ENCODE results near the gene BLOC1S5.
"Not testable (repeated sequence)": the region's sequence is repeated elsewhere in the genome, so short reads cannot be mapped to it uniquely, and the experiment has no call there.

Gene BLOC1S5

GRCh38 chr6:8043221-8043620, 21.0 kb downstream of the BLOC1S5 start:
- POLR2A ChIA-PET = no interaction called here
- DNase-seq (ENCODE audit: low read depth, low spot score) = no peak
- no peak for TF ChIP-seq CTCF (IDR thresholded peaks at IDR 0.05; ENCODE audit: insufficient read depth, low read length, missing control alignments)
- CTCF ChIA-PET = interaction anchor here (1.1 kb wide), 2 partner anchors 9 to 17 kb away, joined by 3 read pairs; no protein-coding TSS in a partner anchor
- no peak overlapping the region for H3K4me3 ChIP-seq (ENCODE audit: low read depth, low read length)

GRCh38 chr6:8041913-8042583, 22.1 kb downstream of the BLOC1S5 start:
- no peak overlapping the region for H3K4me3 ChIP-seq (ENCODE audit: low read depth, low read length)
- TF ChIP-seq CTCF (IDR thresholded peaks at IDR 0.05; ENCODE audit: insufficient read depth, low read length, missing control alignments) = no peak
- CTCF ChIA-PET = interaction anchor here (1.1 kb wide), 3 partner anchors 10 to 321 kb away, joined by 3 to 5 read pairs (median 3); no protein-coding TSS in a partner anchor
- POLR2A ChIA-PET = no interaction called here
- DNase-seq (ENCODE audit: low read depth, low spot score) = no peak

- H3K4me3 ChIP-seq (ENCODE audit: low read depth, low read length); DNase-seq (ENCODE audit: low read depth, low spot score); POLR2A ChIA-PET; CTCF ChIA-PET: not testable (repeated sequence)
Measured at GRCh38 chr6:8034107-8034506, 30.1 kb downstream of the BLOC1S5 start.

- no peak for TF ChIP-seq CTCF (IDR thresholded peaks at IDR 0.05; ENCODE audit: insufficient read depth, low read length, missing control alignments)
- POLR2A ChIA-PET = no interaction called here
- CTCF ChIA-PET = no interaction called here
- H3K4me3 ChIP-seq (ENCODE audit: low read depth, low read length) = no peak overlapping the region
- no peak for DNase-seq (ENCODE audit: low read depth, low spot score)
Measured at GRCh38 chr6:8030920-8031319, 33.3 kb downstream of the BLOC1S5 start.

GRCh38 chr6:8029243-8029870, 34.8 kb downstream of the BLOC1S5 start:
- POLR2A ChIA-PET = no interaction called here
- H3K4me3 ChIP-seq (ENCODE audit: low read depth, low read length) = no peak overlapping the region
- TF ChIP-seq CTCF (IDR thresholded peaks at IDR 0.05; ENCODE audit: insufficient read depth, low read length, missing control alignments) = no peak
- no peak for DNase-seq (ENCODE audit: low read depth, low spot score)
- CTCF ChIA-PET = no interaction called here

- ChIA-PET POLR2A (no interaction called here), CTCF (no interaction called here)
- H3K4me3 ChIP-seq (ENCODE audit: low read depth, low read length) = no peak overlapping the region
- TF ChIP-seq CTCF (IDR thresholded peaks at IDR 0.05; ENCODE audit: insufficient read depth, low read length, missing control alignments) = no peak
- DNase-seq (ENCODE audit: low read depth, low spot score) = no peak
Measured at GRCh38 chr6:8027965-8028651, 36.1 kb downstream of the BLOC1S5 start.

All from AG04449 (cell line).